Right renal pelvis (tissue), 4 donors: ENCODE results near the gene B4GALNT4. TPM values are rescaled to one million over a fixed set of nuclear protein-coding genes. Genes with fewer than 3 reads are reported as not detected.

ENCODE experiments used
- DNase-seq, 4 donors: peaks; one replicate each; pipeline ENCODE4 v3.0.0-alpha.2; 2013; ENCODE audit warnings: low read depth in 4 of 4, low spot score in 3 of 4, missing footprints in 1 of 4
- polyA plus RNA-seq, 4 donors: library from polyadenylated mRNA; unstranded; fragments of 120-200 nt; gene quantifications; one replicate each; pipeline ENCODE4 v1.2.1, GENCODE V29; 2013; ENCODE audit not compliant: insufficient read length in 4 of 4

The B4GALNT4 gene
- polyA plus RNA-seq, 4 donors: 57.3 to 83.9 (median 61.4) TPM

DNA sequence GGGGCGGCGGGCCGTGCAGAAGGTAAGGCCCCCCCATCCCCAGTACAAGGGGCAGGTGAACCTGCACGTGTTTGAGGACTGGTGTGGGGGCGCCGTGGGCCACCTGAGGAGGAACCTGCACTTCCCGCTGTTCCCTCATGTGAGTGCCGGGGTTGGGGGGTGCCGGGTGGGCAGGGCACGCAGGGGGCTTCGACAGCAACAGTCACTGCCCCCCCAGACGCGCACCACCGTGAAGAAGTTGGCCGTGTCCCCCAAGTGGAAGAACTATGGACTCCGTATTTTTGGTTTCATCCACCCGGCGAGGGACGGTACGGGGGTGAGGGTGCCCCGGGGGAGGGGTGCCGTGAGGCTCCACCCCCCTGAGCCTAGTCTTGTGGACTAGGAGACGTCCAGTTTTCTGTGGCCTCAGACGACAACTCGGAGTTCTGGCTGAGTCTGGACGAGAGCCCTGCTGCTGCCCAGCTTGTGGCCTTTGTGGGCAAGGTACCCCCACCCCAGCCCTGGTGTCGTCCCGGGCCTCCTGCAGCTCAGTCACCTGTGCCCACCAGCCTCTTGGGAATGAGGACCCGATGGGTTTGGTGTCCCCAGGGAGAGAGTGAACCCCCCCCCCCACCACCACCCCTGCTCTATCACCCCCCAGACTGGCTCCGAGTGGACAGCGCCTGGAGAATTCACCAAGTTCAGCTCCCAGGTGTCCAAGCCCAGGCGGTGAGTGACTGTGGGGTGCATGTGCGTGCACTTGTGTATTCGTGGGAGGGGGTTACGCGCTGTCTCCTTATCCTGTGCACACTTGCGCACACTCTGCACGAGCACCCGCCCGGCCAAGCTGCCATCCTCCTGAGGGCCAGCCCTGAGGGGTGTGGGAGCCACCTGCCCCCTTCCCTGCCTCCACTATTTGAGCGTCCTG, 3.8 kb downstream of the B4GALNT4 start:
- DNase-seq: no peak

DNA sequence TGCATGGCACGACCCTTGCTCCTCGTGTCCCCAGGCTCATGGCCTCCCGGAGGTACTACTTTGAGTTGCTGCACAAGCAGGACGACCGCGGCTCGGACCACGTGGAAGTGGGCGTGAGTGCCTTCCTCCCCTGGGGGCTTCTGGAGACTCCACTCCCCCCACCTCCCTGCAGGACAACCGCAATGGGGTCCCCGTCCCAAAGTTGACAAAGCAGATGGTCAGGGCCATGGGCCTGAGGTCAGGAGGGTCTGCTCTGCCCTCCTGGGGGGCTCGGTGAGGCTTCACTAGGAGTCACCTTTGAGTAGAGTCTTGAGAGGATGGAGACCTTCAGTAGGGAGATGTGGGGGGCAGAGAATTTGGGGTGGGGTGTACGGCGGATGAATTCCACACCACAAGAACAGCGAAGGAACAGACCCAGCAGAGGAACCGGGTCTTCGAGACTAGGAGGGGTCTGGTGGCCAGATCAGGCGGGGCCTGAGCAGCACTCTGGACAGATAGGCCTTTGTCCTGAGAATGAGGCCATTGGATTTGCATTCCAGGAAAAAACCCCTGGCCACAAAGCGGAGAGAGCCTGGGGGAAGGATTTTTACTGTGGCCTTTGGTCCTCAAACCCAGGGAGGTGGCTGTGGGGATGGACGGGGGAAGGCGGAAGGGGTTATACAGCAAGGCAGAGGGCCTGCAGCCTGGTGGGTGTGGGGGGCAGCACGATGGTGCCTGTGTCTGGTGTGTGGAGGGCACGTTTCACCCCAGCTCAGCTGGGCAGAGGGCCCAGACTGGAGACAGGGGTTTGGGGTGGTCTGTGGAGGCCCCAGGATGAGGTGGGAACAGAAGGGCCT, 4.6 kb downstream of the B4GALNT4 start:
- DNase-seq: no peak

DNA sequence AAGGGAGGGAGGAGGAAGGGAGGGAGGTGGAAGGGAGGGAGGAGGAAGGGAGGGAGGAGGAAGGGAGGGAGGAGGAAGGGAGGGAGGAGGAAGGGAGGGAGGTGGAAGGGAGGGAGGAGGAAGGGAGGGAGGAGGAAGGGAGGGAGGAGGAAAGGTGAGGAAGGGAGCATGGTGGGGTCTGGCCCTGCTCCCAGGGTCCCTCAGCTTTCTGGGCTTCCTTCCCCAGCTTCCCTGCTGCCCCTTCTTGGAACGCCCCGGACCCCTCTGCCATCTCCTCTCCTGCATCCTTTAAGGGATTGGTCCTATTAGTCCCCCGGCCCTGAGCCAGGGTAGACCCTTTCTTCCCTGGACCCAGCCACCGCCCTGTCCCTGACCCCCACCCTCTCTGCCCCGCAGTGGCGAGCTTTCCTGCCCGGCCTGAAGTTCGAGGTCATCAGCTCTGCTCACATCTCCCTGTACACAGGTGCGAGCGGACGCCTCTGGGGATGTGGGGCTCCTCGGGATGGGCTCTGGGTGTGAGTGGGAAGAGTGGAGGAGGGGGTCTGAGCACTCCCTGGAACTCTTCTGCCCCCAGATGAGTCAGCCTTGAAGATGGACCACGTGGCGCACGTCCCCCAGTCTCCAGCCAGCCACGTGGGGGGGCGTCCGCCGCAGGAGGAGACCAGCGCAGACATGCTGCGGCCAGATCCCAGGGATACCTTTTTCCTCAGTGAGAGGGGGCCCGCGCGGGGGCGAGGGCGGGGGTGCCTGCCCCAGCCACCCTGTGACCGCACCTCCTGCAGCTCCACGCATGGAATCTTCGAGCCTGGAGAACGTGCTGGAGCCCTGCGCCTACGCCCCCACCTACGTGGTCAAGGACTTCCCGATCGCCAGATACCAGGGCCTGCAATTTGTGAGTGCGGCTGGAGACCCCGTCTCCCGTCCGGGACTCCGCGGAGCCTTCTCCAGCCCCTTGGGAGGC, 6.0 kb downstream of the B4GALNT4 start:
- DNase-seq: no peak

DNA sequence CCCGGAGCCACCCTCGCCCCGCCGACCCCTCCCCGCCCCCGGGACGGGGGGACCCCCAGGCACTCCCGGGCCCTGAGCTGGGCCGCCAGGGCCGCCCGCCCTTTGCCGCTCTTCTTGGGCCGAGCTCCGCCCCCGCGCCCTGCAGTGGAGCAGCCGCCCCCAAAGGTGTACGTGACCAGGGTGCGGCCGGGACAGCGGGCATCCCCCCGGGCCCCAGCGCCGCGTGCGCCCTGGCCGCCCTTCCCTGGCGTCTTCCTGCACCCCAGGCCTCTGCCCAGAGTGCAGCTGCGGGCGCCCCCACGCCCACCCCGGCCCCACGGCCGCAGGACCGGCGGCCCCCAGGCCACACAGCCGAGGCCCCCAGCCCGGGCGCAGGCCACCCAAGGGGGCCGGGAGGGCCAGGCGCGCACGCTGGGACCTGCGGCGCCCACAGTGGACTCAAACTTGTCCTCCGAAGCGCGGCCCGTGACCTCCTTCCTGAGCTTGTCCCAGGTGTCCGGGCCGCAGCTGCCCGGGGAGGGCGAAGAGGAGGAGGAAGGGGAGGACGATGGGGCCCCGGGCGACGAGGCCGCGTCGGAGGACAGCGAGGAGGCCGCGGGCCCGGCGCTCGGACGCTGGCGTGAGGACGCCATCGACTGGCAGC, 7.4 kb downstream of the B4GALNT4 start:
- DNase-seq: no peak

DNA sequence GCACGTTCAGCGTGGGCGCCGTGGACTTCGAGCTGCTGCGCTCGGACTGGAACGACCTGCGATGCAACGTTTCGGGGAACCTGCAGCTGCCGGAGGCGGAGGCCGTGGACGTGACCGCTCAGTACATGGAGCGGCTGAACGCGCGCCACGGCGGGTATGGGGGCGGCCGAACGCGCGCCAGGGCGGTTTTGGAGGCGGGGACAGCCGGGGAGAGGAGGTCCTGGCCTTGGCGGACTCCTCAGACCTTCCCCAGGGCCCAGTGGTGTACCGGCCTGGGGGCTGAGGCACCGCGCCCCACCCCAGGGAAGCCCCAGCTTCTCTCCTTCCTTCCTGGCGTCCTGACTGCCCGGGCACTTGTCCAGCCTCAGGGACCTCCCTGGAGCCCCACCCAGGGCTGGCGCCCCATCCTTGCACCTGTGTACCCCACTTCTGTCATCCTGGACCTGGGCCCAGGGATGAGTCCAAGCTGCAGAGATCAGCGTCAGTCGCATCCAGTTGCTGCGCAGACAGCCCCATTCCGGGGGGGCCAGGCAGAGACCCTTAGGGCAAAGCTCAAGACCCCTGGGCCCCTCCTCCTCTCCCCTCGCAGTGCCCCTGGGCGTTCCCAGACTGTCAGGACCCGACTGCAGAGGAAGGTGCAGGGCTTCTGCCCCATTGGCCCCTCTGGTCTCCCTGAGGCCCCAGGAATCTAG, 8.0 kb downstream of the B4GALNT4 start:
- DNase-seq: no peak

DNA sequence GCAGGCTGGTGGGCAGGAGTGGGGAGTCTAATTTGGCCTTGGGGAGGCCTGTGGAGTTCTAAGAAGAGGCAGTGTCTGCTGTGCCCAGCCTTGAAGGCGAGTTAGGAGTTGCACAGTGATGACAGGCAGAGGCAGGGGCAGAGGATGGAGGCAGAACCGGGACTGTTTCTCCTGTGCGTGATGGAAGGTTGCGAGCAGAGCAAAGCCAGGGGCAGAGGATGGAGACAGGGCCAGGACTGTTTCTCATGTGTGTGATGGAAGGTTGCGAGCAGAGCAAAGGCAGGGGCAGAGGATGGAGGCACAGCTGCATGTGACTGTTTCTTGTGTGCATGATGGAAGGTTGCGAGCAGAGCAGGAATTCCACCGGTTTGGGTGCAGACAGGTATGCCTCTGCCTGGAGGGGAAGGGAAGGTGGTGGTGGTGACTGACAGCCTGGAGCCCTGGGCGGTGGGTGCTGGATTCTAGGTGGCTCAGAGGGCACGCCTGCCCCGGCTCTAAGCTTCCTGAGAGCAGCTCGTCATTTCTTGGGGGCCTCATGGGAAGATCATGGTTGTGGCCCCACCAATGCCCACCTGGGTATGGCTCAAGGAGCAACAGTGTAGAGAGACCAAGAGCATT, 8.7 kb downstream of the B4GALNT4 start:
- DNase-seq: no peak

DNA sequence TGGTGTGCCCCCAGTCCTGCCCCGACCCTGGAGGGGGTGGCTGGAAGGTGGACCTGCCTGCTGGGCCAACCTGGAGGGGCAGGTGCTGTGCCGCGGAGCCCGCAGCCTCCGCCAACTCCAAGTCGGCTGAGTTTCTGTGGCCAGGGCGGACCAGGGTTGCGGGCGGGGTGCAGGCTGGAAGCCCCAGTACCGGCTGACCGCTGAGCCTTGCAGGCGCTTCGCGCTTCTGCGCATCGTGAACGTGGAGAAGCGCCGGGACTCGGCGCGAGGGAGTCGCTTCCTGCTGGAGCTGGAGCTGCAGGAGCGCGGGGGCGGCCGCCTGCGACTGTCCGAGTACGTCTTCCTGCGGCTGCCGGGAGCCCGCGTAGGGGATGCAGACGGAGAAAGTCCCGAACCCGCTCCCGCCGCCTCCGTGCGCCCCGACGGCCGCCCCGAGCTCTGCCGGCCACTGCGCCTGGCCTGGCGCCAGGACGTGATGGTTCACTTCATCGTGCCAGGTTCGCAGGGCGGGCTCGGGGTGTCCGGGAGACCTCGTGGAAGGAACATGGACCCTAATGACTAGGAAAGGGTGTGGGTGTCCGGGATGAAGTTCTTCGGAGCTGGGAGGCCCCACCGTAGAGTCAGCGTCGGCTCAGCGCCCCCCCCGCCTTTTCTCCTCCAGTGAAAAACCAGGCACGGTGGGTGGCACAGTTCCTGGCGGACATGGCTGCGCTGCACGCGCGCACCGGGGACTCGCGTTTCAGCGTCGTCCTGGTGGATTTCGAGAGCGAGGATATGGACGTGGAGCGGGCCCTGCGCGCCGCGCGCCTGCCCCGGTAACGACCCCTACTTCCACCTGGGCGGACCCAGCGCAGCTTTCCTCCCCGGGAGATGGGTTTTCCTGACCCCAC, 10.2 kb downstream of the B4GALNT4 start:
- DNase-seq: no peak

DNA sequence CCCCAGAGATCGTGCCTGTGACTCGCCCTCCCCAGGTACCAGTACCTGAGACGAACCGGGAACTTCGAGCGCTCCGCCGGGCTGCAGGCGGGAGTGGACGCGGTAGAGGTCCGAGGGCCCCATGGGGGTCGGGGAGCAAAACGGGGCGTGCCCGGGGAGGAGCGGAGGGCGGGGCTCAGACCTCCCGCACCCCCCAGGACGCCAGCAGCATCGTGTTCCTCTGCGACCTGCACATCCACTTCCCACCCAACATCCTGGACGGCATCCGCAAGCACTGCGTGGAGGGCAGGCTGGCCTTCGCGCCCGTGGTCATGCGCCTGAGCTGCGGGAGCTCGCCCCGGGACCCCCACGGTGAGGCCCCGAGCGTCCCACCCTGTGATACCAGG, 10.8 kb downstream of the B4GALNT4 start:
- DNase-seq: no peak

DNA sequence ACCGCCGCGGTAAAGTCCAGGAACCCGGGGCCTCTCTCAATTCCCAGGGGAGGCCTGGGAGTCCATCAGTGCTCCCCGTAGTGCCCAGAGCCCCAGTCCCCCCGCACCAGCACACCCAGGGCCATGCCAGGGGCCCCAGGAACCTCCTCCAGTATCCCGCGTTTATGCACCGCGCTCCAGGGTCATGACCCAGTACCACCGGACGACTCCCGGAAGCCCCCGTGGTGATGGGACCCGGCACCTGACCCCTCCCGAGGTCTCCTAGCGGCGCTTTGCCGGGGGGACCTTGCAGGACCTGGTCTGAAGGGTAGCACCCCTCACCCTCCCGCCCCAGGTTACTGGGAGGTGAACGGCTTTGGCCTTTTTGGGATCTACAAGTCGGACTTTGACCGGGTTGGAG, 11.2 kb downstream of the B4GALNT4 start:
- no peak for DNase-seq

DNA sequence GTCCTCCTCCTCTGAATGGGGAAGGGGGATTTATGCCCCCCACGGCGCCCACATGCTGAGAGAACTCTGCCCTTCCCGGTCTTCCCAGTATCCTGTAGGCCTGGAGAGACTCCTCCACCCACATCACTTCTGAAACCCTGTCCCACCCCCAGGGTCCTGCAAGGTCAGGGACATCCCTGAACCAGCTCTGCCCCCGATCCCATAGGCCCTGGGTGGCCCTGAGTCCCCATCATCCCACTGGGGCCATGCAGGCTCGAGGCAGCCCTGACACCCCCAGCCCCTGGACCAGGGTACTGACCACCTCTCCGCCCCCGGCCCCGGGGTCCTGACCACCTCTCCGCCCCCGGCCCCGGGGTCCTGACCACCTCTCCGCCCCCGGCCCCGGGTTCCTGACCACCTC, 11.7 kb downstream of the B4GALNT4 start:
- DNase-seq: no peak

DNA sequence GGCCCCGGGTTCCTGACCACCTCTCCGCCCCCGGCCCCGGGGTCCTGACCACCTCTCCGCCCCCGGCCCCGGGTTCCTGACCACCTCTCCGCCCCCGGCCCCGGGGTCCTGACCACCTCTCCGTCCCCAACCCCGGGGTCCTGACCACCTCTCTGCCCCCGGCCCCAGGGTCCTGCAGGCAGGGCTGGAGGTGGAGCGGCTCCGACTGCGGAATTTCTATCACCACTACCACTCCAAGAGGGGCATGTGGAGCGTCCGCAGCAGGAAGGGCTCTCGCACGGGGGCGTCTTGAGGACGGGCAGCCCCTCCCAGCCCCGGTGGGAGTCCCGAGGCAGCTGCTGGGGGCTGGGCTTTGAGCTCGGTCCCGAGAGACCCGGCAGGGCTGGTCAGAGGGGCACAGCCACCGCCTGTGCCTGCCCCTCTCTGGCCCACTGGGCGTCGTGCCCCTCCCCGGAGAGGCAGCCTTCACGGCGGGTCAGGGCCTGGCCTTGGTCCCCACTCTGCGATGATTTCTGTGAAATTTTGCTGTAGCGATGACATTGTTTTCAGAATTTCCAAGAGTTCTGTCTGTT, 12.3 kb downstream of the B4GALNT4 start:
- no peak for DNase-seq

DNA sequence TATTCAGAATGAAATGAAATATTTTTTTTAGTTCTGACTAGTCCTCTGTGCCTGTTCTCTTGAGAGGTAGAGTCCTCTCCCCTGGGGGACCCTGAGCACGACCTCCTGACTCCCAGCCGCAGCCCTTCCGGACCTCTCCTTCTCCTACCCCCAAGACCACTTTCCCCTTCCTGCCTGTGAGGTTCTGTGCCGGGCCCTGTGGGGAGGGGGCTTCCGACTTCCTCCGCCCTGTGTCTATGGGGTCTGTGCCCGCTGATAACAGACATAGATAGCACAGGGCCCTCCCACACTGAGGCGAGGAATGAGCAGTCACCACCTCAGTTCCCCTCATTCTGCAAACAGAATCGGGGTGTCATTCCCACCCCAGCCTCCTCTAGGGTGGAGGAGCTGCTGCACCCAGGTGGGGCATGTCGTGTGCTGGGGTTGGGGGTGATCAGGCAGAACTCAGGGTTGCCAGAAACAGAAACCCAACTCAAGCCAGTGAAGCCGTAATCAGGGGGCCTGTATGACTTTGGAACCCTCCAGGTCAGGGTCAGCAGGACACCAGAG, 12.9 kb downstream of the B4GALNT4 start:
- no peak for DNase-seq

DNA sequence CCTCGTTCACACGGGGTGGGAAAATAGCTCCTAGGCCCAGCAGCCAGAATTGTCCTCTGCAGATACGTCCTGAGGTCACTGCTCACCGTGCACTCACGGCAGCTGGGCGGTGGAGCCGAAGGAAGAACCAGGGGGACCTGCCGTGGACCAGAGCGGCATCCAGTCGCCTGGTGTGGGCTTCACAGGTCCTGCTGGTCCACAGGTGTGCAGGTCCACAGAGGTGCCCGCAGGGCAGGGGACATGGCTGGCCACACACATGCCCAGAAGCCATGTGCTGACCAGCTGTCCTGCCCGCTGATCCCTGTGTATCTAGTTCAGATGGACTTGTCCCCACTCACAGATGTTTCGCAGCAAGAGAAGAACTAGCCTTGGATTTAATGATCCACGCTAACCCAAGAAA, 14.1 kb downstream of the B4GALNT4 start:
- DNase-seq: no peak

DNA sequence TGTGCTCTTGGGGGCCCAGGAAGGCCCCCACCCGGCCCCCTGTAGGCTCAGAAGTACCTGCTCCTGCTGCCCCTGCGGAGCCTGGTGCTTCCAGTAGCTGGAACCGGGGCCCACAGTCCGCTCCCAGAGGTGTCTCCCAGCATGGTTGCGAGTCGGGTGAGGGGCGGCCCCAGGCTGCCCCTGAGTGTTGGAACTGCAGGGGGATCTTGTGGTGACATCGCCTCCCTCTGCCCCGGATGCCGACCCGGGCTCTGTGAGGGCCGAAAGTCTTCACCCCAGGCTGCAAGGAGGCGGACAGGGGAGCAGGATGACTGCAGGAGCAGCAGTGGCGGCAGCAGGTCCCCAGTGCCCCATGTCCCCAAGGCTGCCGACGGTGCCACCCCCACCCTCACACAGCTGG, 15.2 kb downstream of the B4GALNT4 start:
- DNase-seq: no peak

DNA sequence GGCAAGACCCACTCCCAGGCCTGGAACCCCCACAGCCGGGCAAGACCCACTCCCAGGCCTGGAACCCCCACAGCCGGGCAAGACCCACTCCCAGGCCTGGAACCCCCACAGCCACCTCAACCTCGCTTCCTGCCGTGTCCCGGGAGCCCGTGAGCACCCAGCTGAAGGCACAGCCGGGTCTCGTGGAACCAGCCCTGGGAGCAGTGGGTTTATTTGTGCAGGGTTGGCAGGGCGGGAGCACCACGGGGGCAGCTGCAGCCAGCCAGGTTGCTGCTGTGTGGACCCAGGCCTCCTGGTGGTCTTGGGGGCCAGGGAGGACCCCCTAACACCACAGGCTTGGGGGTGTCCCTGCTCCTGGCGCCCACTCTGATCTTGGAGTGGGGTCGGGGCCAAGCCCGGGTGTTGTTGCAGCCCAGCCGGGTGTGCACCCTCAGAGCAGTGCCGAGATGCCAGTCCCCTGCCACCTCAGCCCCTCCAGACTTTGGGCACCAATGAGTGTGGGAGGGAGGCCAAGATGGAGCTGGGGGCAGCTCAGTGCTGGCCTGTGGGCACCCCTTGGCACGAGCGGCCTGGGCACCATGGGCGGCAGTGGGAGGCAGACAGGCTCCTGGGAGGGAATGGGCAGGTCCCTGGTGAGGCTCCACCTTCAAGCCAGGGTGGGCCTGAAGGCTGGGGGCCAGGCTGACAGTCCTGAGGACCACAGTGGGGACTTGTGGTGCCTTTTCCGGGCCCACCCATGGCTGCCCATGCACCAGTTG, 16.5 kb downstream of the B4GALNT4 start:
- no peak for DNase-seq

DNA sequence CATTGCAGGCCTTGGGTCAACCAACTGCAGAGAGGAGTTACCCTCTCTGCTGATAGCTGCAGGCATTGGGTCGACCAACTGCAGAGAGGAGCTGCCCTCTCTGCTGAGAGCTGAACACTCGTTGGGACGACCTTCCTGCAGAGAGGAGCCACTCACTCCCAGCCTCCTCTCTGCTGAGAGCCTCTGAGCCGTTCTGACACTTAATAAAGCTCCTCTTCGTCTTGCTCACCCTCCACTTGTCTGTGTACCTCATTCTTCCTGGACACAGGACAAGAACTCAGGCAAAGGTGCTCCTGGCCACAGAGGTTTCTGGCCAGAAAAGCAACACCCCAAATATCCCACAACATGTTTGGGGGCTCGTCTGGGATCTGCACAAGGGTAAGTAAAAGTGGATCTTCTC, 17.2 kb downstream of the B4GALNT4 start:
- no peak for DNase-seq
